Measurements from ENCODE around the gene CD2AP.

- TF ChIP-seq CTCF (IDR thresholded peaks at IDR 0.05) (no peak), POLR2A (IDR thresholded peaks at IDR 0.05) (no peak)
These were observed 121.9 kb downstream of the CD2AP start for GRCh38 chr6:47599512-47599911.
